SK-N-SH (cell line): Measurements from ENCODE around the gene DNAJB8. TPM values are rescaled to one million over a fixed set of nuclear protein-coding genes. Genes with fewer than 3 reads are reported as not detected.

ENCODE experiments used
- CTCF ChIA-PET: fragments of 300-600, 350-600 bp; formaldehyde crosslinking; extraction: SDS; loops from one replicate; lab custom pipeline; 2021; lab: Yijun Ruan, JAX
- POLR2A ChIA-PET: fragments of 350-600 bp; sonication (Branson Sonifier 250); formaldehyde crosslinking; extraction: SDS; loops from one replicate; lab custom pipeline; 2020; ENCODE audit warnings: antibody characterized with exemption, inconsistent platforms; lab: Yijun Ruan, JAX
- DNase-seq: peaks from one replicate; pipeline ENCODE4 v3.0.0; 2012
- H2AFZ ChIP-seq: fragments of 200-600 bp; sonication (generic); 2 replicates; pipeline ENCODE4 v1.8.1; 2016; ENCODE audit warnings: antibody characterized with exemption, mild to moderate bottlenecking, low read depth
- H3F3A ChIP-seq: fragments of 200-600 bp; sonication (generic); replicated peaks from 2 replicates; pipeline ENCODE3; 2016; ENCODE audit warnings: antibody characterized with exemption, mild to moderate bottlenecking; ENCODE audit not compliant: insufficient read depth
- H3K27ac ChIP-seq, 2 experiments: fragments of 200-500 bp in 1 of 2; fragments of 200-600 bp in 1 of 2; sonication (Bioruptor generic) in 1 of 2; sonication (generic), shearing (Covaris generic) in 1 of 2; 2 replicates each; pipeline versions ENCODE4 v1.5.1 to v1.6.1; 2014 to 2016; ENCODE audit warnings: low read depth in 2 of 2, inconsistent platforms in 1 of 2, low read length in 1 of 2, mild to moderate bottlenecking in 1 of 2, mixed read lengths in 1 of 2
- H3K27me3 ChIP-seq: fragments of 200-600 bp; sonication (generic), shearing (Covaris generic); 2 replicates; pipeline ENCODE4 v1.6.1; 2016; ENCODE audit warnings: mixed run types; ENCODE audit not compliant: insufficient read depth
- H3K36me3 ChIP-seq, 2 experiments: fragments of 200-500 bp in 1 of 2; fragments of 200-600 bp in 1 of 2; sonication (Bioruptor generic) in 1 of 2; sonication (generic) in 1 of 2; replicated peaks in 1 of 2; 2 replicates each; pipeline versions ENCODE3 to v1.5.1; 2014 to 2016; ENCODE audit warnings: low read length in 1 of 2, mild to moderate bottlenecking in 1 of 2; ENCODE audit not compliant: insufficient read depth in 2 of 2, control insufficient read depth in 1 of 2
- H3K4me1 ChIP-seq, 2 experiments: fragments of 200-500 bp in 1 of 2; fragments of 200-600 bp in 1 of 2; sonication (Bioruptor generic) in 1 of 2; sonication (generic), shearing (Covaris generic) in 1 of 2; 2 replicates each; pipeline versions ENCODE4 v1.5.1 to v1.6.1; 2014 to 2016; ENCODE audit warnings: low read depth in 1 of 2, low read length in 1 of 2, mixed run types in 1 of 2; ENCODE audit not compliant: insufficient read depth in 2 of 2, control insufficient read depth in 1 of 2
- H3K4me2 ChIP-seq: fragments of 200-600 bp; sonication (generic), shearing (Covaris generic); 2 replicates; pipeline ENCODE4 v1.6.1; 2017; ENCODE audit warnings: mixed run types
- H3K4me3 ChIP-seq, 2 experiments: fragments of 200-500 bp in 1 of 2; fragments of 200-600 bp in 1 of 2; sonication (Bioruptor generic) in 1 of 2; sonication (generic), shearing (Covaris generic) in 1 of 2; 2 replicates each; pipeline versions ENCODE4 v1.5.1 to v1.8.1; 2014 to 2016; ENCODE audit warnings: low read depth in 2 of 2, inconsistent platforms in 1 of 2, low read length in 1 of 2, mild to moderate bottlenecking in 1 of 2, mixed read lengths in 1 of 2, moderate library complexity in 1 of 2
- H3K79me2 ChIP-seq: fragments of 200-600 bp; sonication (generic); 2 replicates; pipeline ENCODE4 v1.8.1; 2017; ENCODE audit warnings: mild to moderate bottlenecking; ENCODE audit not compliant: insufficient read depth
- H3K9ac ChIP-seq: fragments of 200-600 bp; sonication (generic); 2 replicates; pipeline ENCODE4 v1.6.1; 2017; ENCODE audit warnings: mixed run types
- H3K9me2 ChIP-seq: fragments of 200-600 bp; sonication (generic); 2 replicates; pipeline ENCODE4 v1.6.1; 2017; ENCODE audit warnings: mixed run types
- H3K9me3 ChIP-seq: fragments of 200-600 bp; sonication (generic); 2 replicates; pipeline ENCODE4 v1.6.1; 2017; ENCODE audit warnings: mixed run types, mild to moderate bottlenecking, moderate library complexity
- H4K20me1 ChIP-seq: fragments of 200-600 bp; sonication (generic); 2 replicates; pipeline ENCODE4 v1.6.1; 2017; ENCODE audit warnings: mild to moderate bottlenecking, mixed run types; ENCODE audit not compliant: insufficient read depth
- CHD2 ChIP-seq: fragments of 150-350 bp; IDR thresholded peaks from 2 replicates; pipeline ENCODE4 v1.6.1; 2018; ENCODE audit warnings: low read length; ENCODE audit not compliant: partially characterized antibody
- CTCF ChIP-seq: fragments of 200-600 bp; sonication (generic); IDR thresholded peaks from 2 replicates; pipeline ENCODE4 v1.6.1; 2017; ENCODE audit warnings: antibody characterized with exemption, mild to moderate bottlenecking, moderate library complexity
- EP300 ChIP-seq, 2 experiments: IDR thresholded peaks; 2 replicates each; pipeline versions ENCODE4 v1.4.0 to v1.6.1; 2012; ENCODE audit warnings: borderline replicate concordance in 1 of 2, low read depth in 1 of 2, low read length in 1 of 2
- FOSL2 ChIP-seq: IDR thresholded peaks from 2 replicates; pipeline ENCODE4 v1.4.0; 2012; ENCODE audit warnings: low read depth, mild to moderate bottlenecking, moderate library complexity, borderline replicate concordance
- FOXJ3 ChIP-seq: sonication (generic); formaldehyde crosslinking; IDR thresholded peaks from 2 replicates; pipeline ENCODE4 v1.5.1; 2020; ENCODE audit warnings: mild to moderate bottlenecking, missing genetic modification reagents
- FOXM1 ChIP-seq: IDR thresholded peaks from 2 replicates; pipeline ENCODE4 v1.4.0; 2012; ENCODE audit warnings: low read depth, mild to moderate bottlenecking
- IRF3 ChIP-seq: fragments of 150-350 bp; IDR thresholded peaks from 2 replicates; pipeline ENCODE4 v1.6.1; 2016; ENCODE audit warnings: mild to moderate bottlenecking, low read depth, low read length
- JUND ChIP-seq: IDR thresholded peaks from 2 replicates; pipeline ENCODE4 v1.4.0; 2012
- MAX ChIP-seq: IDR thresholded peaks from 2 replicates; pipeline ENCODE4 v1.4.0; 2012; ENCODE audit warnings: low read depth
- MXI1 ChIP-seq: IDR thresholded peaks from 2 replicates; pipeline ENCODE4 v1.6.1; 2012; ENCODE audit warnings: mild to moderate bottlenecking, low read depth, low read length, improper control_type of control experiment
- NFIC ChIP-seq: IDR thresholded peaks from 2 replicates; pipeline ENCODE4 v1.4.0; 2012; ENCODE audit warnings: borderline replicate concordance
- NRF1 ChIP-seq: IDR thresholded peaks from 2 replicates; pipeline ENCODE4 v1.6.1; 2012; ENCODE audit warnings: low read depth, mild to moderate bottlenecking, low read length
- RCOR1 ChIP-seq: fragments of 150-350 bp; IDR thresholded peaks from 2 replicates; pipeline ENCODE4 v1.6.1; 2017; ENCODE audit warnings: antibody characterized with exemption, low read length
- REST ChIP-seq: IDR thresholded peaks from 2 replicates; pipeline ENCODE4 v1.6.1; 2012; ENCODE audit warnings: mild to moderate bottlenecking, low read depth, low read length, moderate library complexity
- RFX5 ChIP-seq: IDR thresholded peaks from 2 replicates; pipeline ENCODE4 v1.6.1; 2012; ENCODE audit warnings: mild to moderate bottlenecking, improper control_type of control experiment, low read length
- SIN3A ChIP-seq: IDR thresholded peaks from 2 replicates; pipeline ENCODE4 v1.6.1; 2012; ENCODE audit warnings: low read depth, mild to moderate bottlenecking, low read length, moderate library complexity, borderline replicate concordance
- TAF1 ChIP-seq: IDR thresholded peaks from 2 replicates; pipeline ENCODE4 v1.6.1; 2012; ENCODE audit warnings: low read depth, mild to moderate bottlenecking, low read length, moderate library complexity, borderline replicate concordance
- TEAD4 ChIP-seq: IDR thresholded peaks from 2 replicates; pipeline ENCODE4 v1.4.0; 2012; ENCODE audit warnings: mild to moderate bottlenecking, borderline replicate concordance; ENCODE audit not compliant: insufficient read depth
- YY1 ChIP-seq: IDR thresholded peaks from 2 replicates; pipeline ENCODE4 v1.4.0; 2012; ENCODE audit warnings: low read depth, mild to moderate bottlenecking
- WGBS: methylation state at CpG from one replicate; pipeline ENCODE4 v1.1.6; 2017; ENCODE audit warnings: low lambda C conversion rate; 5-methylcytosine and 5-hydroxymethylcytosine counted together
- polyA plus RNA-seq, 3 experiments: library from polyadenylated mRNA; depleted of rRNA; stranded (reverse); fragments of >200 nt; gene quantifications; 2 replicates each; pipeline ENCODE4 v1.2.3, GENCODE V29; 2012

DNAJB8 gene
- polyA plus RNA-seq, 1 of the 3 experiments (the other 2 are of a cell fraction): not detected

GRCh38 chr3:128468791-128469527 lies 2.3 kb upstream of the DNAJB8 start:
- Histone ChIP-seq H2AFZ (no peak overlapping the region), H3F3A (no peaks in the 10 kb centered on the region), H3K4me2 (no peak overlapping the region), H4K20me1 (no peaks in the 10 kb centered on the region), H3K27ac (peak overlapping the region in 1 of 2 experiments; percentile 100; a peak in 2 of 4 replicates), H3K27me3 (peaks cover 12% of the 10 kb centered on the region), H3K4me1 (peaks cover 0 to 81% of the 10 kb centered on the region in 2 experiments; a peak in 1 of 4 replicates), H3K9ac (no peak overlapping the region), H3K4me3 (no peak overlapping the region), H3K9me2 (no peaks in the 10 kb centered on the region), H3K36me3 (no peaks in the 10 kb centered on the region), H3K79me2 (no peaks in the 10 kb centered on the region), H3K9me3 (no peaks in the 10 kb centered on the region)
- no peak for DNase-seq
- ChIA-PET CTCF (interaction anchor here (0.7 to 2.3 kb wide), 14 partner anchors 10 to 190 kb away, joined by 3 to 9 read pairs (median 4); no protein-coding TSS in a partner anchor), POLR2A (interaction anchor here (0.7 to 2.4 kb wide), 20 partner anchors 8 to 190 kb away, joined by 3 to 68 read pairs (median 8); partner anchors contain the start of gene GATA2)
- 60% methylated on average over 4 of the region's 10 CpGs for WGBS
- no peak for TF ChIP-seq FOXM1
- no peak for TF ChIP-seq FOSL2
- TF ChIP-seq MXI1: peak; percentile 18; the same call in 1 of the 2 replicates
- TF ChIP-seq TEAD4: no peak
- no peak for TF ChIP-seq SIN3A
- no peak for TF ChIP-seq NFIC
- TF ChIP-seq REST: no peak
- TF ChIP-seq IRF3: no peak

- peak; percentile 93 for DNase-seq
- POLR2A ChIA-PET: interaction anchor here (0.7 to 2.4 kb wide), 19 partner anchors 9 to 189 kb away, joined by 3 to 68 read pairs (median 9); partner anchors contain the start of gene GATA2
- no peaks in the 10 kb centered on the region for H3K9me3 ChIP-seq
- H3K9ac ChIP-seq: no peak overlapping the region
- no peak overlapping the region for H2AFZ ChIP-seq
- peaks cover 0 to 76% of the 10 kb centered on the region in 2 experiments; a peak in 1 of 4 replicates for H3K4me1 ChIP-seq
- CTCF ChIA-PET: interaction anchor here (0.7 to 2.3 kb wide), 14 partner anchors 9 to 189 kb away, joined by 3 to 9 read pairs (median 4); no protein-coding TSS in a partner anchor
- no peaks in the 10 kb centered on the region for H3F3A ChIP-seq
- no peaks in the 10 kb centered on the region for H3K9me2 ChIP-seq
- no peak overlapping the region for H3K4me3 ChIP-seq
- no peaks in the 10 kb centered on the region for H3K79me2 ChIP-seq
- H3K4me2 ChIP-seq: no peak overlapping the region
- H4K20me1 ChIP-seq: no peaks in the 10 kb centered on the region
- no peaks in the 10 kb centered on the region for H3K36me3 ChIP-seq
- whole genome bisulfite sequencing: 38% methylated on average over 17 of the region's 17 CpGs
- peaks cover 5% of the 10 kb centered on the region; the same call in 1 of the 2 replicates for H3K27me3 ChIP-seq
- H3K27ac ChIP-seq: peak overlapping the region in 1 of 2 experiments; percentile 100; a peak in 2 of 4 replicates
- TF ChIP-seq EP300 (IDR thresholded peaks at IDR 0.05; ENCODE audit: borderline replicate concordance in 1 of 2, low read depth in 1 of 2, low read length in 1 of 2): peak; percentile 64 to 100; a peak in 3 of 4 replicates
- TF ChIP-seq TAF1: no peak
- TF ChIP-seq MAX: no peak
- TF ChIP-seq RCOR1: peak; percentile 94
- peak; percentile 97 for TF ChIP-seq FOXJ3 (CRISPR knock-in tag)
- TF ChIP-seq RFX5: no peak
- no peak for TF ChIP-seq NRF1
- TF ChIP-seq CTCF: no peak
- no peak for TF ChIP-seq YY1
- TF ChIP-seq FOXM1: no peak
- no peak for TF ChIP-seq FOSL2
- TF ChIP-seq JUND: no peak
- TF ChIP-seq CHD2: peak; percentile 69
Observed at GRCh38 chr3:128468285-128468790, 1.6 kb upstream of the DNAJB8 start.
